MCF 10A (cell line): Measurements from ENCODE around the gene IQCK. TPM values are rescaled to one million over a fixed set of nuclear protein-coding genes. Genes with fewer than 3 reads are reported as not detected.

ENCODE experiments used
- BruUV-seq: library from RNA; stranded (reverse); fragments of 400-500 nt; replicated peaks from 2 replicates; lab custom pipeline; 2021; lab: Mats Ljungman, UMichigan
- CTCF ChIA-PET: fragments of 300-600 bp; sonication (Branson Sonifier 250); formaldehyde crosslinking; extraction: SDS; loops from one replicate; lab custom pipeline; 2021; ENCODE audit warnings: antibody characterized with exemption, inconsistent platforms; lab: Yijun Ruan, JAX
- POLR2A ChIA-PET: fragments of 300-600, 350-650 bp; sonication (Branson Sonifier 250); formaldehyde crosslinking; extraction: SDS; loops from one replicate; lab custom pipeline; 2020; ENCODE audit warnings: antibody characterized with exemption, inconsistent platforms; lab: Yijun Ruan, JAX
- DNase-seq: peaks from one replicate; pipeline ENCODE4 v3.0.0-alpha.2; 2018; ENCODE audit not compliant: unreplicated experiment
- H3K27ac Mint-ChIP-seq: one replicate; pipeline ENCODE4 v1.8.0; 2022; ENCODE audit warnings: mild to moderate bottlenecking, low read depth, mixed read lengths; ENCODE audit not compliant: unreplicated experiment
- H3K27me3 Mint-ChIP-seq: one replicate; pipeline ENCODE4 v1.8.0; 2022; ENCODE audit warnings: mixed read lengths; ENCODE audit not compliant: insufficient read depth, unreplicated experiment
- H3K36me3 Mint-ChIP-seq: one replicate; pipeline ENCODE4 v1.8.0; 2022; ENCODE audit warnings: mild to moderate bottlenecking, moderate library complexity, mixed read lengths; ENCODE audit not compliant: insufficient read depth, unreplicated experiment
- H3K4me1 Mint-ChIP-seq: one replicate; pipeline ENCODE4 v1.8.0; 2022; ENCODE audit warnings: mixed read lengths; ENCODE audit not compliant: insufficient read depth, unreplicated experiment
- H3K4me3 Mint-ChIP-seq: one replicate; pipeline ENCODE4 v1.8.0; 2022; ENCODE audit warnings: mild to moderate bottlenecking, moderate library complexity, mixed read lengths; ENCODE audit not compliant: unreplicated experiment
- H3K9me3 Mint-ChIP-seq: one replicate; pipeline ENCODE4 v1.8.0; 2022; ENCODE audit warnings: mixed read lengths; ENCODE audit not compliant: unreplicated experiment
- CTCF ChIP-seq: fragments of 200-600 bp; IDR thresholded peaks from one replicate; pipeline ENCODE4 v1.8.0; 2022; ENCODE audit warnings: antibody characterized with exemption, mild to moderate bottlenecking; ENCODE audit not compliant: unreplicated experiment
- intact Hi-C: fragments of 100-400 bp; cut with micrococcal nuclease; formaldehyde crosslinking; loops from 2 replicates; pipeline ENCODE4 v1.14.1; 2022
- total RNA-seq: library from RNA; stranded (reverse); gene quantifications from 2 replicates; pipeline ENCODE4 v1.2.3, GENCODE V29; 2022

IQCK gene
- total RNA-seq, 1 experiment from 2014 or later = 5.9 TPM

GRCh38 chr16:19872935-19873334 lies 154.9 kb downstream of the IQCK start:
- BruUV-seq = no TSS peak
- Mint-ChIP-seq H3K4me3 (no peak overlapping the region), H3K36me3 (no peaks in the 10 kb centered on the region), H3K27me3 (no peaks in the 10 kb centered on the region), H3K9me3 (no peaks in the 10 kb centered on the region), H3K4me1 (no peaks in the 10 kb centered on the region), H3K27ac (no peak overlapping the region)
- no peak for DNase-seq
- intact Hi-C loops = no loop called here
- POLR2A ChIA-PET = no interaction called here
- CTCF ChIA-PET = interaction anchor here (0.6 to 1.0 kb wide), 2 partner anchors 35 to 272 kb away, joined by 3 read pairs; no protein-coding TSS in a partner anchor
- TF ChIP-seq CTCF = no peak

- BruUV-seq = no TSS peak
- Mint-ChIP-seq H3K27ac (no peak overlapping the region), H3K9me3 (no peaks in the 10 kb centered on the region), H3K4me1 (peaks cover under 1% of the 10 kb centered on the region), H3K36me3 (no peaks in the 10 kb centered on the region), H3K4me3 (no peak overlapping the region), H3K27me3 (no peaks in the 10 kb centered on the region)
- CTCF ChIA-PET = interaction anchor here (0.6 to 4.2 kb wide), 7 partner anchors 13 to 290 kb away, joined by 3 to 24 read pairs (median 3); no protein-coding TSS in a partner anchor
- TF ChIP-seq CTCF = no peak
- DNase-seq = no peak
- POLR2A ChIA-PET = no interaction called here
- intact Hi-C loops = no loop called here
Observed at GRCh38 chr16:19874026-19874425, 156.0 kb downstream of the IQCK start.

- TF ChIP-seq CTCF = no peak
- H3K9me3 Mint-ChIP-seq = no peaks in the 10 kb centered on the region
- H3K27me3 Mint-ChIP-seq = no peaks in the 10 kb centered on the region
- intact Hi-C loops = no loop called here
- no peak for DNase-seq
- ChIA-PET POLR2A (no interaction called here), CTCF (interaction anchor here (0.6 to 4.2 kb wide), 9 partner anchors 9 to 291 kb away, joined by 3 to 24 read pairs (median 3); no protein-coding TSS in a partner anchor)
- H3K4me3 Mint-ChIP-seq = no peak overlapping the region
- no peak overlapping the region for H3K27ac Mint-ChIP-seq
- no TSS peak for BruUV-seq
- no peaks in the 10 kb centered on the region for H3K36me3 Mint-ChIP-seq
- H3K4me1 Mint-ChIP-seq = peaks cover 6% of the 10 kb centered on the region
Observed at GRCh38 chr16:19874851-19875546, 156.9 kb downstream of the IQCK start.

GRCh38 chr16:19875900-19876299 lies 157.8 kb downstream of the IQCK start:
- no peaks in the 10 kb centered on the region for H3K36me3 Mint-ChIP-seq
- no peaks in the 10 kb centered on the region for H3K9me3 Mint-ChIP-seq
- CTCF ChIA-PET = interaction anchor here (0.6 to 4.2 kb wide), 8 partner anchors 11 to 292 kb away, joined by 3 to 24 read pairs (median 4); no protein-coding TSS in a partner anchor
- TF ChIP-seq CTCF = no peak
- no peak overlapping the region for H3K27ac Mint-ChIP-seq
- H3K4me1 Mint-ChIP-seq = peaks cover 6% of the 10 kb centered on the region
- H3K4me3 Mint-ChIP-seq = no peak overlapping the region
- H3K27me3 Mint-ChIP-seq = no peaks in the 10 kb centered on the region
- DNase-seq = no peak
- BruUV-seq = no TSS peak
- POLR2A ChIA-PET = interaction anchor here (0.6 kb wide), 1 partner anchor 1272 kb away, joined by 3 read pairs; no protein-coding TSS in a partner anchor
- intact Hi-C loops = no loop called here
